Lower leg skin (tissue), 4 donors: ENCODE measurements around the gene NDUFB5. TPM values are rescaled to one million over a fixed set of nuclear protein-coding genes. Genes with fewer than 3 reads are reported as not detected.

Experiments used
- DNase-seq, 2 donors: peaks; one replicate each; pipeline ENCODE4 v3.0.0-alpha.2; 2019; ENCODE audit warnings: low spot score in 2 of 2
- H3K4me3 ChIP-seq: fragments of 200-600 bp; sonication (generic); 2 replicates; pipeline ENCODE4 v1.5.1; 2017; ENCODE audit warnings: mild to moderate bottlenecking, low read depth; ENCODE audit not compliant: poor library complexity, severe bottlenecking
- POLR2A ChIP-seq, 2 donors: fragments of 450-650 bp; IDR thresholded peaks; one replicate each; pipeline ENCODE4 v1.6.1; 2016 to 2017; ENCODE audit warnings: antibody characterized with exemption in 2 of 2, mild to moderate bottlenecking in 1 of 2, moderate library complexity in 1 of 2
- WGBS, 2 donors: methylation state at CpG; one replicate each; pipeline ENCODE4 v1.1.5; 2018; 5-methylcytosine and 5-hydroxymethylcytosine counted together
- intact Hi-C: fragments of 100-400 bp; cut with DNase I; formaldehyde crosslinking; loops from one replicate; pipeline ENCODE4 v1.15.0; 2023; ENCODE audit warnings: low total_unique reads
- total RNA-seq, 4 donors: library from RNA; depleted of rRNA; stranded (reverse); fragments of >200 nt; gene quantifications; one replicate each; pipeline ENCODE4 v1.1.0, GENCODE V29; 2016
- TF ChIP-seq, protein P1 (sequence below), 3 donors: fragments of 450-650 bp; IDR thresholded peaks; one replicate each; pipeline ENCODE4 v1.5.1; 2016; ENCODE audit warnings: antibody characterized with exemption in 3 of 3, mild to moderate bottlenecking in 3 of 3, moderate library complexity in 2 of 3

The NDUFB5 gene
- total RNA-seq, 4 donors from 2014 or later, result 61.1 to 92.5 (median 78.3) TPM

GRCh38 chr3:179613807-179614206 lies 9.2 kb downstream of the NDUFB5 start:
- intact Hi-C loops, result no loop called here
- TF ChIP-seq, protein P1, sequence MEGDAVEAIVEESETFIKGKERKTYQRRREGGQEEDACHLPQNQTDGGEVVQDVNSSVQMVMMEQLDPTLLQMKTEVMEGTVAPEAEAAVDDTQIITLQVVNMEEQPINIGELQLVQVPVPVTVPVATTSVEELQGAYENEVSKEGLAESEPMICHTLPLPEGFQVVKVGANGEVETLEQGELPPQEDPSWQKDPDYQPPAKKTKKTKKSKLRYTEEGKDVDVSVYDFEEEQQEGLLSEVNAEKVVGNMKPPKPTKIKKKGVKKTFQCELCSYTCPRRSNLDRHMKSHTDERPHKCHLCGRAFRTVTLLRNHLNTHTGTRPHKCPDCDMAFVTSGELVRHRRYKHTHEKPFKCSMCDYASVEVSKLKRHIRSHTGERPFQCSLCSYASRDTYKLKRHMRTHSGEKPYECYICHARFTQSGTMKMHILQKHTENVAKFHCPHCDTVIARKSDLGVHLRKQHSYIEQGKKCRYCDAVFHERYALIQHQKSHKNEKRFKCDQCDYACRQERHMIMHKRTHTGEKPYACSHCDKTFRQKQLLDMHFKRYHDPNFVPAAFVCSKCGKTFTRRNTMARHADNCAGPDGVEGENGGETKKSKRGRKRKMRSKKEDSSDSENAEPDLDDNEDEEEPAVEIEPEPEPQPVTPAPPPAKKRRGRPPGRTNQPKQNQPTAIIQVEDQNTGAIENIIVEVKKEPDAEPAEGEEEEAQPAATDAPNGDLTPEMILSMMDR (IDR thresholded peaks at IDR 0.05), result no peak
- 66 to 78% methylated on average over 2 of the region's 2 CpGs for WGBS, 2 donors
- no peak overlapping the region for H3K4me3 ChIP-seq
- no peak for DNase-seq

DNA sequence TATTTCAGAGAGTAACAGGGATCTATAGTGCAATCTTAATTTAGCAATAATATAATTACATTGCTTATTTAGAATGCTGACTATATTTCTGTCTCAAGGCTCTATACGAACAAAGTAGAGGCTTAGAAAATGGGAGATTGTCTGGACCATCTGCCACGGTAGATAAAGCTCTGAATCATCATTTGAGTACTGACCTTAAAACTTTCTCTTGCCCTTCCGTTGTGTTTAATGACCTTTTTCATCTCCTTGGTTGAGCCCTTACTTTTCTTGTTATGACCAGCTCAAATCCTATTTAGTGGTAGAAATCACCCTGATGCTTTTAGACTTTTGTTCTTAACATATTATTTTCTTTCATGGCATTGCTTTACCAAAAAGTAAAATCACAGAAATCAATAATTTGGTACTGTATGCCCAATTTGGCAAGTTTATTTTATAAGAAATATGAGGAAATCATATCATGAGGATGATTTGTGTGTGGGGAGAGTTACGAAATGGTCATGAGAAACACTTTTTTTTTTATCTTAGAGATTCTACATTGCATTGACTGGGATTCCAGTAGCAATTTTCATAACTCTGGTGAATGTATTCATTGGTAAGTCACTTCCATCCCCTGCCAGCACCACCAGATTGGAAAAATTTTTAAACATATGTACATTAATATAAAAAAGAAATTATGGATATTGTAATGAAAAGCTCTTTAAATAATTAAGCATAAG lies 11.0 kb downstream of the NDUFB5 start:
- intact Hi-C loops, result no loop called here
- H3K4me3 ChIP-seq, result no peak overlapping the region
- no peak for TF ChIP-seq POLR2A (IDR thresholded peaks at IDR 0.05)
- TF ChIP-seq, protein P1 (IDR thresholded peaks at IDR 0.05), result no peak
- no peak for DNase-seq
- 88% methylated on average over 4 of the region's 4 CpGs for WGBS, 2 donors

GRCh38 chr3:179622023-179622422 lies 17.4 kb downstream of the NDUFB5 start:
- intact Hi-C loops, result no loop called here
- TF ChIP-seq POLR2A (IDR thresholded peaks at IDR 0.05), result no peak
- TF ChIP-seq, protein P1 (IDR thresholded peaks at IDR 0.05), result no peak
- 95 to 96% methylated on average over 2 of the region's 2 CpGs for WGBS, 2 donors

GRCh38 chr3:179624451-179624850 lies 19.9 kb downstream of the NDUFB5 start:
- intact Hi-C loops, result no loop called here
- H3K4me3 ChIP-seq, result no peak overlapping the region
- DNase-seq, result no peak
- 73 to 94% methylated on average over 3 of the region's 3 CpGs for WGBS, 2 donors
- TF ChIP-seq POLR2A (IDR thresholded peaks at IDR 0.05), result no peak

More at GRCh38 chr3:179622023-179622422, 17.4 kb downstream of the NDUFB5 start:
- no peak overlapping the region for H3K4me3 ChIP-seq
- DNase-seq, result no peak

DNA sequence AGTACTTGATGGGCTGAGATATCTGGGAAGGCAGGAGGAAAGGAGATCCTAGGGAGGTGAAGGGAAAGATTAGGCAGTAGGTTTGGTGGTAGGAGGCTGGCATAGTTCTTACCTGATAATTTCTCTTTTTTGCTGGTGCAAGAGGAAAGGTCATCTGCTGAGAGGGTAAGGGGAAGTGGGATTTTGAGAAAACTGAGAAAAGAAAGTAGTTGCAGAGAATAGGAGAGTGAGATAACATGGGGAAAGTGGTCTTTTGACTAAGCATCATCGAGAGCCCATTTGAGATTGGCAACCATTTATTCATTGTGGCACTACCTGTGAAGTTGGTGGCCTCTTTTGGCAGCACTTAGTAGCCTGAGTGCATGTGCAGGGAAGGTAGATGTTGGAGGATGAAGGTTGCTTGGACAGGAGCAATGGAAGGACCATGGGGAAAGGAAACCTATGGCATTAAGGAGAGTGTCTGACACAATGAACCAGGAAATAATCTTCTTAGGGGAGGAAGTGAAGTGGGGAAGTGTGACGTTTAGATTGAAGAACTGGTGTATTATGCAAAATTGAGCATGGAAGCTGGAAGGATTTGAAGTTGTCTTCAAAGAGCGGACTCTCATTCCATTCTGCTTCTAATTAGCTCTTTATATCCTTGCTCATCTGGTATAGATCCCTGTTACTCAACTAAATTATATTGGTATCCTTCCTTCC lies 26.3 kb downstream of the NDUFB5 start:
- H3K4me3 ChIP-seq, result no peak overlapping the region
- no peak for TF ChIP-seq POLR2A (IDR thresholded peaks at IDR 0.05)
- TF ChIP-seq, protein P1 (IDR thresholded peaks at IDR 0.05), result no peak
- WGBS, 2 donors, result 62 to 75% methylated on average over 3 of the region's 3 CpGs
- DNase-seq, result no peak
- intact Hi-C loops, result no loop called here

GRCh38 chr3:179640469-179640868 lies 35.9 kb downstream of the NDUFB5 start:
- intact Hi-C loops, result no loop called here
- DNase-seq, result no peak
- TF ChIP-seq POLR2A (IDR thresholded peaks at IDR 0.05), result no peak
- TF ChIP-seq, protein P1 (IDR thresholded peaks at IDR 0.05), result no peak
- 89 to 93% methylated on average over 1 of the region's 1 CpG for WGBS, 2 donors
- no peak overlapping the region for H3K4me3 ChIP-seq
